K562 (cell line): Measurements from ENCODE around the gene KCNH8. TPM values are rescaled to one million over a fixed set of nuclear protein-coding genes. Genes with fewer than 3 reads are reported as not detected.
"Not testable (repeated sequence)": the region's sequence is repeated elsewhere in the genome, so short reads cannot be mapped to it uniquely, and the experiment has no call there.

ENCODE experiments used
- ATAC-seq: fragments of 200-7000 bp; cut with Tn5 transposase; 3 replicates; pipeline ENCODE4 v1.9.1; 2020; ENCODE audit warnings: moderate library complexity
- BruUV-seq: library from RNA; stranded (reverse); fragments of 400-500 nt; replicated peaks from 2 replicates; lab custom pipeline; 2021; lab: Mats Ljungman, UMichigan
- CTCF ChIA-PET: fragments of 300-600 bp; formaldehyde crosslinking; extraction: SDS; loops from one replicate; lab custom pipeline; 2021; ENCODE audit warnings: low intra/inter-chr PET ratio; lab: Yijun Ruan, JAX
- POLR2A ChIA-PET: fragments of 300-600, 350-650 bp; sonication (Branson Sonifier 250); formaldehyde crosslinking; extraction: SDS; loops from one replicate; lab custom pipeline; 2021; ENCODE audit warnings: antibody characterized with exemption, inconsistent platforms; lab: Yijun Ruan, JAX
- DNase-seq, 4 experiments: peaks; one replicate each; pipeline versions ENCODE4 v3.0.0 to v3.0.0-alpha.2; 2011 to 2018; ENCODE audit warnings: low spot score in 3 of 4, mixed read lengths in 3 of 4; ENCODE audit errors: extremely low read depth in 1 of 4
- FAIRE-seq: peaks from 2 replicates; lab custom pipeline; 2011; peaks lifted over from hg19 to GRCh38; lab: Jason Lieb, UNC
- H2AFZ ChIP-seq: 2 replicates; pipeline ENCODE4 v1.6.0; 2011; ENCODE audit warnings: low read depth, low read length, control low read depth, inconsistent platforms
- H3K27ac ChIP-seq: fragments of 200-600 bp; 3 replicates; pipeline ENCODE4 v1.8.0; 2011; ENCODE audit warnings: low read depth, mild to moderate bottlenecking, control low read depth, inconsistent platforms, low read length, moderate library complexity, mixed read lengths; ENCODE audit errors: extremely low read depth
- H3K27me3 ChIP-seq, 2 experiments: fragments of 300-600 bp in 1 of 2; 2 replicates in 1 of 2; 3 replicates in 1 of 2; pipeline versions ENCODE4 v1.6.0 to v1.8.0; 2011; ENCODE audit warnings: inconsistent platforms in 2 of 2, low read length in 2 of 2, mild to moderate bottlenecking in 1 of 2, mixed read lengths in 1 of 2, moderate library complexity in 1 of 2; ENCODE audit not compliant: control insufficient read depth in 2 of 2, insufficient read depth in 2 of 2
- H3K36me3 ChIP-seq: fragments of 300-600 bp; 3 replicates; pipeline ENCODE4 v1.8.0; 2011; ENCODE audit warnings: mild to moderate bottlenecking, low read length, inconsistent platforms; ENCODE audit not compliant: control insufficient read depth, insufficient read depth
- H3K4me1 ChIP-seq, 2 experiments: fragments of 200-600 bp in 1 of 2; replicated peaks in 1 of 2; 2 replicates in 1 of 2; 3 replicates in 1 of 2; pipeline versions ENCODE4 v1.5.1 to v1.8.0; 2011; ENCODE audit warnings: inconsistent platforms in 2 of 2, low read length in 2 of 2, mild to moderate bottlenecking in 1 of 2, mixed read lengths in 1 of 2, moderate library complexity in 1 of 2; ENCODE audit not compliant: control insufficient read depth in 2 of 2, insufficient read depth in 2 of 2
- H3K4me2 ChIP-seq: 2 replicates; pipeline ENCODE4 v1.6.1; 2011; ENCODE audit warnings: low read length, control low read depth, inconsistent platforms, mixed read lengths; ENCODE audit not compliant: insufficient read depth
- H3K4me3 ChIP-seq: fragments of 200-600 bp; sonication (generic), shearing (Covaris generic); 2 replicates; pipeline ENCODE4 v1.5.1; 2016; ENCODE audit warnings: control low read depth, inconsistent platforms
- H3K79me2 ChIP-seq: fragments of 200-600 bp; 3 replicates; pipeline ENCODE4 v1.8.0; 2011; ENCODE audit warnings: low read length, inconsistent platforms; ENCODE audit not compliant: control insufficient read depth, insufficient read depth
- H3K9ac ChIP-seq, 2 experiments: 2 replicates each; pipeline versions ENCODE4 v1.6.0 to v1.6.1; 2011; ENCODE audit warnings: low read depth in 2 of 2, low read length in 2 of 2, control low read depth in 1 of 2, inconsistent platforms in 1 of 2, mild to moderate bottlenecking in 1 of 2, mixed read lengths in 1 of 2; ENCODE audit not compliant: insufficient read depth in 1 of 2
- H3K9me1 ChIP-seq: one replicate; pipeline ENCODE4 v1.6.0; 2011; ENCODE audit warnings: inconsistent platforms, mild to moderate bottlenecking, low read length, moderate library complexity; ENCODE audit not compliant: control insufficient read depth, insufficient read depth
- H3K9me3 ChIP-seq: replicated peaks from 2 replicates; pipeline ENCODE4 v1.5.1; 2011; ENCODE audit warnings: low read depth, low read length, inconsistent platforms; ENCODE audit not compliant: control insufficient read depth, insufficient read depth
- H4K20me1 ChIP-seq: replicated peaks from 2 replicates; pipeline ENCODE4 v1.6.1; 2011; ENCODE audit warnings: low read length, inconsistent platforms, mixed read lengths; ENCODE audit not compliant: control insufficient read depth, insufficient read depth
- ARNT ChIP-seq, 2 experiments: fragments of 450-650 bp; IDR thresholded peaks; 2 replicates each; pipeline ENCODE4 v1.6.1; 2016; ENCODE audit warnings: mild to moderate bottlenecking in 1 of 2
- CBFA2T3 ChIP-seq: fragments of 450-650 bp; IDR thresholded peaks from 2 replicates; pipeline ENCODE4 v1.6.1; 2017
- CTCF ChIP-seq, 3 experiments: IDR thresholded peaks in 2 of 3; conservative IDR thresholded peaks in 1 of 3; 2 replicates each; pipeline ENCODE4 v1.5.1; 2011 to 2012; ENCODE audit warnings: low read length in 3 of 3, mild to moderate bottlenecking in 3 of 3, control low read depth in 2 of 3, improper control_type of control experiment in 1 of 3, inconsistent platforms in 1 of 3, low read depth in 1 of 3, mixed read lengths in 1 of 3, moderate library complexity in 1 of 3; ENCODE audit not compliant: insufficient read depth in 2 of 3
- KDM5B ChIP-seq: fragments of 200-600 bp; sonication (generic); IDR thresholded peaks from 2 replicates; pipeline ENCODE4 v1.6.1; 2012; ENCODE audit warnings: low read depth, mild to moderate bottlenecking, moderate library complexity, low read length, control low read depth, inconsistent platforms; ENCODE audit not compliant: insufficient replicate concordance
- MAFF ChIP-seq: IDR thresholded peaks from 2 replicates; pipeline ENCODE4 v1.6.1; 2012; ENCODE audit warnings: low read length, improper control_type of control experiment
- MLX ChIP-seq, 2 experiments: fragments of 450-650 bp in 1 of 2; sonication (generic) in 1 of 2; formaldehyde crosslinking; conservative IDR thresholded peaks; 2 replicates each; pipeline versions ENCODE4 v1.4.0 to v1.8.1; 2020 to 2022; ENCODE audit warnings: mild to moderate bottlenecking in 1 of 2, missing genetic modification reagents in 1 of 2
- PHTF2 ChIP-seq: fragments of 250-450 bp; sonication (Bioruptor Pico); IDR thresholded peaks from 2 replicates; pipeline ENCODE4 v1.5.0; 2021; ENCODE audit warnings: mild to moderate bottlenecking
- WGBS: fragments of 100-300 bp; shearing (Covaris generic); methylation state at CpG from one replicate; pipeline ENCODE4 v1.1.6; 2016; ENCODE audit warnings: low coverage, mixed read lengths; ENCODE audit not compliant: insufficient coverage; ENCODE audit errors: missing lambda C conversion rate; 5-methylcytosine and 5-hydroxymethylcytosine counted together
- in situ Hi-C: fragments of 300-500 bp; cut with MboI; formaldehyde crosslinking; loops from 4 replicates; pipeline ENCODE4 v1.15.0; 2018; ENCODE audit warnings: inconsistent platforms, mixed read lengths
- intact Hi-C: fragments of 100-400 bp; cut with micrococcal nuclease; formaldehyde crosslinking; loops from 2 replicates; pipeline ENCODE4 v1.14.2; 2022
- polyA plus RNA-seq, 8 experiments: library from polyadenylated mRNA; depleted of rRNA in 4 of 8; stranded (reverse) in 5 of 8; unstranded in 3 of 8; fragments of >200 nt; fragmentation: Nextera tagmentation in 2 of 8; fragmentation: Illumina TruSeq in 1 of 8; extraction: Ambion mirVana in 2 of 8; extraction: Trizol in 1 of 8; gene quantifications; 2 replicates each; pipeline versions ENCODE4 v1.2.1 to v1.2.3, GENCODE V29; 2011 to 2014; ENCODE audit warnings: inconsistent platforms in 1 of 8, missing spikeins in 1 of 8
- total RNA-seq, 7 experiments: library from RNA; depleted of rRNA in 6 of 7; stranded (reverse); fragments of >200 nt in 6 of 7; fragmentation: Illumina TruSeq in 2 of 7; extraction: Trizol in 2 of 7; gene quantifications; 2 replicates each; pipeline versions ENCODE4 v1.2.1 to v1.2.3, GENCODE V29; 2011 to 2021; ENCODE audit warnings: low replicate concordance in 1 of 7

The KCNH8 gene
- total and polyA plus RNA-seq, 9 of the 15 experiments (the other 6 are each of a cell fraction or from before 2014, with no cell fraction given) = 0.02 to 0.08 (median 0.04) TPM; not detected in 6

DNA sequence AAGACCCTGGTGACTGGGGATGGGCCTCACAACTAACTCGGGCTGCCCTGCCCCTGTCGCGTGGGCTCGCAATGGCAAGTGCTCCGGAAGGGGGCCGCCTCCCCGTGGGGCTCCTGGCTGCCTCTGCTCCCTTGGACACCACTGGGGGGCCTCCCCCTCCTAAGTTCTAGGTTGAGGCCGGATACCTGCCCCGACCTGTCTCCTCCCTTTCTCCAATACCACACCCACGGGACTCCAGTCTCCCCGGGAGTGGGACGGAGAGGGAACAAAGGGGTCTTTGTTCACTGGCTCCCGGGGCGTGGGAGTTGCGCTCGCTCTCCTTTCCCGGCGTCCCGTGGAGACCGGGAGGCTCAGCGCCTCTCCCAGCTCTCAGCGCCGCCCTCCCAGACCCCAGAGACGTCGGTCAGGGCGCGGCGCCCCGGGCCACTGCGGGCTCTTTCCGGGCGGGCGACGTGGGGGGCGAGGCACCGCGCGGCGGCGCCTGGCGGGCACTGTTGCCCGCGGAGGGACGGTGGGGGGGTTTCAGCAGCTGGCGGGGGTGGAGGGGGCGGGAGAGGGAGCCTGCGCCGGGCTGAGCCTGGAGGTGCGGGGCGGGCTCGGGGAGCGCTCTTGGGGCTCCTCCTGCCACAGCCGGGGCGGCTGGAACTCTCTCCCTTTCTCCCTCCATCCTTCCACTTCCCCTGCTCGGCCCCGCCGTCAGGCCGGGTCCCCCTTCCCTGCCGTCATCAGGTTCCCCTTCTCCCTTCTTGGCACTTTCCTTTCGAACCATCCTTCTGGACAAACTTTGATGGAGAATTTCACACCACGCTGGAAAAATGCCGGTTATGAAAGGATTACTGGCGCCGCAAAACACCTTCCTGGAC is at the start of gene KCNH8 (continued):
- peak in 1 of 3 experiments; percentile 30; a peak in 1 of 6 replicates for TF ChIP-seq CTCF (IDR thresholded peaks at IDR 0.05 in 2 of 3, conservative IDR thresholded peaks at IDR 0.05 in 1 of 3; ENCODE audit: insufficient read depth in 2 of 3, low read depth in 1 of 3, low read length in 3 of 3)
- TF ChIP-seq ARNT (IDR thresholded peaks at IDR 0.05) = no peak
- TF ChIP-seq CBFA2T3 = no peak
- TF ChIP-seq MAFF = no peak
- TF ChIP-seq KDM5B = no peak
- TF ChIP-seq PHTF2 (CRISPR knock-in tag) = no peak
- TF ChIP-seq MLX (CRISPR knock-in tag; conservative IDR thresholded peaks at IDR 0.05) = no peak
- TF ChIP-seq, all 486 proteins: peak for 2

DNA sequence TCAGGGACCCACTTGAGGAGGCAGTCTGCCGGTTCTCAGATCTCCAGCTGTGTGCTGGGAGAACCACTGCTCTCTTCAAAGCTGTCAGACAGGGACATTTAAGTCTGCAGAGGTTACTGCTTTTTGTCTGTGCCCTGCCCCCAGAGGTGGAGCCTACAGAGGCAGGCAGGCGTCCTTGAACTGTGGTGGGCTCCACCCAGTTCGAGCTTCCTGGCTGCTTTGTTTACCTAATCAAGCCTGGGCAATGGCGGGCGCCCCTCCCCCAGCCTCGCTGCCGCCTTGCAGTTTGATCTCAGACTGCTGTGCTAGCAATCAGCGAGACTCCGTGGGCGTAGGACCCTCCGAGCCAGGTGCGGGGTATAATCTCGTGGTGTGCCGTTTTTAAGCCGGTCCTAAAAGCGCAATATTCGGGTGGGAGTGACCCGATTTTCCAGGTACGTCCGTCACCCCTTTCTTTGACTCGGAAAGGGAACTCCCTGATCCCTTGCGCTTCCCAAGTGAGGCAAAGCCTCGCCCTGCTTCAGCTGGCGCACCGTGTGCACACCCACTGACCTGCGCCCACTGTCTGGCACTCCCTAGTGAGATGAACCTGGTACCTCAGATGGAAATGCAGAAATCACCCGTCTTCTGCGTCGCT is 45.5 kb upstream of the KCNH8 start:
- CTCF ChIA-PET, H3K9me1 ChIP-seq, FAIRE-seq, ATAC-seq, H3K4me3 ChIP-seq, H3K4me1 ChIP-seq, H3K79me2 ChIP-seq, POLR2A ChIA-PET, H3K9me3 ChIP-seq, H3K27ac ChIP-seq, H4K20me1 ChIP-seq, DNase-seq, H3K9ac ChIP-seq, intact Hi-C loops, H3K36me3 ChIP-seq, H2AFZ ChIP-seq, in situ Hi-C loops, H3K4me2 ChIP-seq, BruUV-seq, H3K27me3 ChIP-seq: not testable (repeated sequence)
- WGBS = under 1% methylated on average over 24 of the region's 29 CpGs
